ENCODE results near the gene NCCRP1.

NCCRP1 gene

GRCh38 chr19:39196860-39197562, at the start of gene NCCRP1:
NCCRP1 (plus strand) TSS chr19:39196964; CDS start chr19:39196983, 19 bp downstream.
- Histone ChIP-seq H3K27ac (peak within 1 kb of the TSS in 16 of 21 experiments; percentile 3 to 63 (median 48)), H3K4me3 (peak within 1 kb of the TSS in 6 of 7 experiments; percentile 10 to 32 (median 20))

GRCh38 chr19:39147480-39147879, 49.3 kb upstream of the NCCRP1 start:
- no peak overlapping the region for H3K4me3 ChIP-seq
- H3K27ac ChIP-seq = no peak overlapping the region

- Histone ChIP-seq H3K4me3 (no peak overlapping the region), H3K27ac (no peak overlapping the region)
Observed at GRCh38 chr19:39148939-39149529, 47.7 kb upstream of the NCCRP1 start.

GRCh38 chr19:39150235-39150634, 46.5 kb upstream of the NCCRP1 start:
- Histone ChIP-seq H3K27ac (no peak overlapping the region), H3K4me3 (no peak overlapping the region)

GRCh38 chr19:39150807-39151600, 45.8 kb upstream of the NCCRP1 start:
- Histone ChIP-seq H3K27ac (no peak overlapping the region), H3K4me3 (no peak overlapping the region)

GRCh38 chr19:39152066-39152465, 44.7 kb upstream of the NCCRP1 start:
- Histone ChIP-seq H3K4me3 (no peak overlapping the region), H3K27ac (peak overlapping the region in 1 of 21 experiments; percentile 46)

GRCh38 chr19:39154100-39154628, 42.6 kb upstream of the NCCRP1 start:
- Histone ChIP-seq H3K27ac (peak overlapping the region in 15 of 21 experiments; percentile 7 to 77 (median 57)), H3K4me3 (no peak overlapping the region)

- peak overlapping the region in 18 of 21 experiments; percentile 16 to 77 (median 58) for H3K27ac ChIP-seq
- H3K4me3 ChIP-seq = no peak overlapping the region
Observed at GRCh38 chr19:39154629-39155100, 42.1 kb upstream of the NCCRP1 start.

- peak overlapping the region in 18 of 21 experiments; percentile 16 to 77 (median 58) for H3K27ac ChIP-seq
- H3K4me3 ChIP-seq = no peak overlapping the region
Observed at GRCh38 chr19:39155114-39155700, 41.6 kb upstream of the NCCRP1 start.

GRCh38 chr19:39155741-39156140, 41.0 kb upstream of the NCCRP1 start:
- H3K27ac ChIP-seq = peak overlapping the region in 18 of 21 experiments; percentile 0 to 77 (median 58)
- no peak overlapping the region for H3K4me3 ChIP-seq

- H3K27ac ChIP-seq = peak overlapping the region in 17 of 21 experiments; percentile 0 to 77 (median 61)
- H3K4me3 ChIP-seq = peak overlapping the region in 3 of 7 experiments; percentile 3 to 25 (median 6)
Observed at GRCh38 chr19:39156326-39157230, 40.2 kb upstream of the NCCRP1 start.

- peak overlapping the region in 5 of 21 experiments; percentile 16 to 73 (median 54) for H3K27ac ChIP-seq
Observed at GRCh38 chr19:39157275-39157996, 39.3 kb upstream of the NCCRP1 start.

GRCh38 chr19:39157997-39158389, 38.8 kb upstream of the NCCRP1 start:
- Histone ChIP-seq H3K4me3 (no peak overlapping the region), H3K27ac (peak overlapping the region in 1 of 21 experiments; percentile 13)

More at GRCh38 chr19:39157275-39157996, 39.3 kb upstream of the NCCRP1 start:
- H3K4me3 ChIP-seq = peak overlapping the region in 1 of 7 experiments; percentile 25

- Histone ChIP-seq H3K4me3 (no peak overlapping the region), H3K27ac (peak overlapping the region in 1 of 21 experiments; percentile 13)
Observed at GRCh38 chr19:39158646-39159260, 38.0 kb upstream of the NCCRP1 start.

- no peak overlapping the region for H3K4me3 ChIP-seq
- H3K27ac ChIP-seq = peak overlapping the region in 19 of 21 experiments; percentile 17 to 84 (median 70)
Observed at GRCh38 chr19:39160523-39160861, 36.3 kb upstream of the NCCRP1 start.

- H3K27ac ChIP-seq = peak overlapping the region in 19 of 21 experiments; percentile 17 to 84 (median 70)
- H3K4me3 ChIP-seq = no peak overlapping the region
Observed at GRCh38 chr19:39160889-39161672, 35.7 kb upstream of the NCCRP1 start.
